GM12878 (cell line): ENCODE data around the gene RPL27A. TPM values are rescaled to one million over a fixed set of nuclear protein-coding genes. Genes with fewer than 3 reads are reported as not detected.

Experiments used
- ATAC-seq: fragments of 200-7000 bp; cut with Tn5 transposase; 3 replicates; pipeline ENCODE4 v1.9.1; 2020; ENCODE audit warnings: mild to moderate bottlenecking, moderate library complexity
- BruUV-seq: library from RNA; stranded (reverse); fragments of 400-500 nt; replicated peaks from 2 replicates; lab custom pipeline; 2021; lab: Mats Ljungman, UMichigan
- CTCF ChIA-PET: fragments of 300-600 bp; sonication (Branson Sonifier 250); formaldehyde crosslinking; extraction: SDS; loops from one replicate; lab custom pipeline; 2021; ENCODE audit warnings: inconsistent platforms; lab: Yijun Ruan, JAX
- POLR2A ChIA-PET: fragments of 350-600 bp; formaldehyde crosslinking; extraction: SDS; loops from one replicate; lab custom pipeline; 2021; ENCODE audit warnings: inconsistent platforms; lab: Charles Lee
- RAD21 ChIA-PET: fragments of 300-600 bp; sonication (Branson Sonifier 250); formaldehyde crosslinking; loops from one replicate; lab custom pipeline; 2023; ENCODE audit warnings: antibody characterized with exemption; ENCODE audit not compliant: unreplicated experiment; lab: Charles Lee
- SMC1A ChIA-PET: fragments of 300-600 bp; sonication (Branson Sonifier 250); formaldehyde crosslinking; loops from one replicate; lab custom pipeline; 2023; ENCODE audit not compliant: unreplicated experiment, uncharacterized antibody; lab: Charles Lee
- DNase-seq: peaks from one replicate; pipeline ENCODE4 v3.0.0-alpha.2; 2011; ENCODE audit warnings: low read depth, low spot score
- FAIRE-seq: peaks from 3 replicates; lab custom pipeline; 2011; peaks lifted over from hg19 to GRCh38; lab: Jason Lieb, UNC
- H2AFZ ChIP-seq: 2 replicates; pipeline ENCODE4 v1.6.0; 2011; ENCODE audit warnings: low read depth, low read length, control low read depth; ENCODE audit not compliant: control insufficient read depth
- H3K27ac ChIP-seq: 2 replicates; pipeline ENCODE4 v1.5.1; 2011; ENCODE audit warnings: control low read depth; ENCODE audit not compliant: control insufficient read depth, insufficient read depth
- H3K27me3 ChIP-seq, 2 experiments: replicated peaks in 1 of 2; 2 replicates each; pipeline versions ENCODE4 v1.6.0 to v1.6.1; 2011; ENCODE audit warnings: low read length in 1 of 2; ENCODE audit not compliant: control insufficient read depth in 2 of 2, insufficient read depth in 2 of 2
- H3K36me3 ChIP-seq, 2 experiments: 2 replicates each; pipeline ENCODE4 v1.5.1; 2011; ENCODE audit warnings: low read length in 1 of 2; ENCODE audit not compliant: control insufficient read depth in 2 of 2, insufficient read depth in 2 of 2
- H3K4me1 ChIP-seq: 2 replicates; pipeline ENCODE4 v1.6.1; 2011; ENCODE audit warnings: mild to moderate bottlenecking, low read length, moderate library complexity, mixed read lengths; ENCODE audit not compliant: control insufficient read depth, insufficient read depth
- H3K4me2 ChIP-seq: 2 replicates; pipeline ENCODE4 v1.6.0; 2011; ENCODE audit warnings: control low read depth; ENCODE audit not compliant: control insufficient read depth, insufficient read depth
- H3K4me3 ChIP-seq: fragments of 200-600 bp; sonication (generic); 2 replicates; pipeline ENCODE4 v1.5.1; 2016
- H3K79me2 ChIP-seq: 2 replicates; pipeline ENCODE4 v1.6.0; 2011; ENCODE audit warnings: low read length; ENCODE audit not compliant: control insufficient read depth, insufficient read depth
- H3K9ac ChIP-seq: 2 replicates; pipeline ENCODE4 v1.8.0; 2011; ENCODE audit warnings: low read length, control low read depth, mixed read lengths; ENCODE audit not compliant: control insufficient read depth, insufficient read depth
- H3K9me3 ChIP-seq: replicated peaks from 3 replicates; pipeline ENCODE4 v1.5.1; 2011; ENCODE audit warnings: mild to moderate bottlenecking, low read length; ENCODE audit not compliant: control insufficient read depth, insufficient read depth
- H4K20me1 ChIP-seq: 2 replicates; pipeline ENCODE4 v1.6.0; 2011; ENCODE audit not compliant: control insufficient read depth, insufficient read depth
- ELK1 ChIP-seq: IDR thresholded peaks from 2 replicates; pipeline ENCODE4 v1.6.1; 2012; ENCODE audit warnings: low read depth, low read length, improper control_type of control experiment
- MYC ChIP-seq: IDR thresholded peaks from 2 replicates; pipeline ENCODE4 v1.6.1; 2011; ENCODE audit warnings: mild to moderate bottlenecking, low read length, moderate library complexity, inconsistent platforms; ENCODE audit not compliant: insufficient read depth, insufficient replicate concordance, insufficient read length, severe bottlenecking
- WGBS: methylation state at CpG from one replicate; pipeline ENCODE4 v1.1.6; 2016; ENCODE audit warnings: low lambda C conversion rate; ENCODE audit not compliant: insufficient replicate concordance, insufficient coverage; ENCODE audit errors: missing lambda C conversion rate; 5-methylcytosine and 5-hydroxymethylcytosine counted together
- in situ Hi-C: fragments of 300-500 bp; cut with MboI; formaldehyde crosslinking; loops from 9 replicates; pipeline ENCODE4 v1.14.3; 2018; ENCODE audit warnings: mixed read lengths
- intact Hi-C: fragments of 100-400 bp; cut with micrococcal nuclease; formaldehyde crosslinking; loops from one replicate; pipeline ENCODE4 v1.14.2; 2022; ENCODE audit not compliant: unreplicated experiment
- polyA plus RNA-seq, 11 experiments: library from polyadenylated mRNA; depleted of rRNA in 4 of 11; unstranded in 6 of 11; stranded (reverse) in 5 of 11; fragments of >200 nt; fragmentation: Nextera tagmentation in 4 of 11; fragmentation: Illumina TruSeq in 1 of 11; extraction: Ambion mirVana in 4 of 11; extraction: Trizol in 1 of 11; gene quantifications; 1 replicate in 1 of 11; 2 replicates in 10 of 11; pipeline versions ENCODE4 v1.2.1 to v1.2.3, GENCODE V29; 2011 to 2016; ENCODE audit warnings: inconsistent platforms in 2 of 11, missing spikeins in 2 of 11, low read depth in 1 of 11
- total RNA-seq, 4 experiments: library from RNA; depleted of rRNA in 3 of 4; stranded (reverse); fragments of >200 nt in 3 of 4; fragmentation: Illumina TruSeq in 1 of 4; extraction: Trizol in 1 of 4; gene quantifications; 2 replicates each; pipeline versions ENCODE4 v1.2.1 to v1.2.3, GENCODE V29; 2013 to 2021
- TF ChIP-seq, protein P1 (sequence below): IDR thresholded peaks from 2 replicates; pipeline ENCODE4 v1.6.1; 2012; ENCODE audit warnings: improper control_type of control experiment, low read depth, low read length; ENCODE audit not compliant: insufficient replicate concordance
- TF ChIP-seq, protein P2 (sequence below): fragments of 450-650 bp; IDR thresholded peaks from 2 replicates; pipeline ENCODE4 v1.6.1; 2016; ENCODE audit warnings: mild to moderate bottlenecking

RPL27A gene
- total and polyA plus RNA-seq, 10 of the 15 experiments (the other 5 are each of a cell fraction or from before 2014, with no cell fraction given): 978 to 4,776 (median 1,959) TPM

- TF ChIP-seq, protein P1, sequence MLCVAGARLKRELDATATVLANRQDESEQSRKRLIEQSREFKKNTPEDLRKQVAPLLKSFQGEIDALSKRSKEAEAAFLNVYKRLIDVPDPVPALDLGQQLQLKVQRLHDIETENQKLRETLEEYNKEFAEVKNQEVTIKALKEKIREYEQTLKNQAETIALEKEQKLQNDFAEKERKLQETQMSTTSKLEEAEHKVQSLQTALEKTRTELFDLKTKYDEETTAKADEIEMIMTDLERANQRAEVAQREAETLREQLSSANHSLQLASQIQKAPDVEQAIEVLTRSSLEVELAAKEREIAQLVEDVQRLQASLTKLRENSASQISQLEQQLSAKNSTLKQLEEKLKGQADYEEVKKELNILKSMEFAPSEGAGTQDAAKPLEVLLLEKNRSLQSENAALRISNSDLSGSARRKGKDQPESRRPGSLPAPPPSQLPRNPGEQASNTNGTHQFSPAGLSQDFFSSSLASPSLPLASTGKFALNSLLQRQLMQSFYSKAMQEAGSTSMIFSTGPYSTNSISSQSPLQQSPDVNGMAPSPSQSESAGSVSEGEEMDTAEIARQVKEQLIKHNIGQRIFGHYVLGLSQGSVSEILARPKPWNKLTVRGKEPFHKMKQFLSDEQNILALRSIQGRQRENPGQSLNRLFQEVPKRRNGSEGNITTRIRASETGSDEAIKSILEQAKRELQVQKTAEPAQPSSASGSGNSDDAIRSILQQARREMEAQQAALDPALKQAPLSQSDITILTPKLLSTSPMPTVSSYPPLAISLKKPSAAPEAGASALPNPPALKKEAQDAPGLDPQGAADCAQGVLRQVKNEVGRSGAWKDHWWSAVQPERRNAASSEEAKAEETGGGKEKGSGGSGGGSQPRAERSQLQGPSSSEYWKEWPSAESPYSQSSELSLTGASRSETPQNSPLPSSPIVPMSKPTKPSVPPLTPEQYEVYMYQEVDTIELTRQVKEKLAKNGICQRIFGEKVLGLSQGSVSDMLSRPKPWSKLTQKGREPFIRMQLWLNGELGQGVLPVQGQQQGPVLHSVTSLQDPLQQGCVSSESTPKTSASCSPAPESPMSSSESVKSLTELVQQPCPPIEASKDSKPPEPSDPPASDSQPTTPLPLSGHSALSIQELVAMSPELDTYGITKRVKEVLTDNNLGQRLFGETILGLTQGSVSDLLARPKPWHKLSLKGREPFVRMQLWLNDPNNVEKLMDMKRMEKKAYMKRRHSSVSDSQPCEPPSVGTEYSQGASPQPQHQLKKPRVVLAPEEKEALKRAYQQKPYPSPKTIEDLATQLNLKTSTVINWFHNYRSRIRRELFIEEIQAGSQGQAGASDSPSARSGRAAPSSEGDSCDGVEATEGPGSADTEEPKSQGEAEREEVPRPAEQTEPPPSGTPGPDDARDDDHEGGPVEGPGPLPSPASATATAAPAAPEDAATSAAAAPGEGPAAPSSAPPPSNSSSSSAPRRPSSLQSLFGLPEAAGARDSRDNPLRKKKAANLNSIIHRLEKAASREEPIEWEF: no peak
- TF ChIP-seq MYC (no peak), ELK1 (no peak)
Observed at GRCh38 chr11:8720352-8720751, 37.8 kb downstream of the RPL27A start (continued).

- Histone ChIP-seq H3K4me1 (peaks cover 6% of the 10 kb centered on the region), H3K9me3 (no peaks in the 10 kb centered on the region), H3K79me2 (no peaks in the 10 kb centered on the region), H3K27ac (no peak overlapping the region), H3K4me2 (no peak overlapping the region), H3K36me3 (no peaks in the 10 kb centered on the region), H2AFZ (no peak overlapping the region), H3K4me3 (no peak overlapping the region), H3K9ac (no peak overlapping the region), H3K27me3 (no peaks in the 10 kb centered on the region), H4K20me1 (no peaks in the 10 kb centered on the region)
- DNase-seq (no peak), ATAC-seq (no peak), FAIRE-seq (no peak)
- CTCF ChIA-PET: interaction anchor here (0.6 to 2.0 kb wide), 2 partner anchors 10 to 92 kb away, joined by 3 to 4 read pairs; no protein-coding TSS in a partner anchor
- RAD21 ChIA-PET: no interaction called here
- SMC1A ChIA-PET: interaction anchor here (1.1 kb wide), 1 partner anchor 8 kb away, joined by 4 read pairs; no protein-coding TSS in a partner anchor
- intact Hi-C loops: no loop called here
- BruUV-seq: no TSS peak
- POLR2A ChIA-PET: no interaction called here
- 61% methylated on average over 4 of the region's 5 CpGs for WGBS
- in situ Hi-C loops: no loop called here
- TF ChIP-seq, protein P2, sequence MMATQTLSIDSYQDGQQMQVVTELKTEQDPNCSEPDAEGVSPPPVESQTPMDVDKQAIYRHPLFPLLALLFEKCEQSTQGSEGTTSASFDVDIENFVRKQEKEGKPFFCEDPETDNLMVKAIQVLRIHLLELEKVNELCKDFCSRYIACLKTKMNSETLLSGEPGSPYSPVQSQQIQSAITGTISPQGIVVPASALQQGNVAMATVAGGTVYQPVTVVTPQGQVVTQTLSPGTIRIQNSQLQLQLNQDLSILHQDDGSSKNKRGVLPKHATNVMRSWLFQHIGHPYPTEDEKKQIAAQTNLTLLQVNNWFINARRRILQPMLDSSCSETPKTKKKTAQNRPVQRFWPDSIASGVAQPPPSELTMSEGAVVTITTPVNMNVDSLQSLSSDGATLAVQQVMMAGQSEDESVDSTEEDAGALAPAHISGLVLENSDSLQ: no peak
Observed at GRCh38 chr11:8720868-8721608, 38.4 kb downstream of the RPL27A start.
